Thoracic aorta (tissue), 2 donors: Measurements from ENCODE around the gene NCKAP5. TPM values are rescaled to one million over a fixed set of nuclear protein-coding genes. Genes with fewer than 3 reads are reported as not detected.

Experiments used
- ATAC-seq: fragments of 150-250 bp; one replicate; pipeline ENCODE4 v1.8.0; 2017; ENCODE audit warnings: low read depth; ENCODE audit not compliant: insufficient number of reproducible peaks, low FRiP score
- DNase-seq: peaks from one replicate; pipeline ENCODE4 v3.0.0-alpha.2; 2020; ENCODE audit warnings: low spot score
- H3K27ac ChIP-seq, 2 donors: fragments of 200-600 bp; sonication (generic); 1 replicate in 1 of 2; 2 replicates in 1 of 2; pipeline ENCODE4 v1.5.1; 2016; ENCODE audit warnings: mild to moderate bottlenecking in 2 of 2, moderate library complexity in 2 of 2
- H3K27me3 ChIP-seq: fragments of 200-600 bp; sonication (generic); replicated peaks from 2 replicates; pipeline ENCODE4 v1.6.0; 2016; ENCODE audit warnings: mild to moderate bottlenecking; ENCODE audit not compliant: insufficient read depth
- H3K36me3 ChIP-seq: fragments of 200-600 bp; sonication (generic); one replicate; pipeline ENCODE4 v1.5.1; 2016
- H3K4me1 ChIP-seq, 2 donors: fragments of 200-600 bp; sonication (generic); 1 replicate in 1 of 2; 2 replicates in 1 of 2; pipeline versions ENCODE4 v1.5.1 to v1.6.0; 2016; ENCODE audit warnings: low read depth in 2 of 2, mild to moderate bottlenecking in 1 of 2; ENCODE audit not compliant: control insufficient read depth in 1 of 2
- H3K4me3 ChIP-seq: fragments of 200-600 bp; sonication (generic); 2 replicates; pipeline ENCODE4 v1.5.1; 2016; ENCODE audit warnings: mild to moderate bottlenecking
- H3K9me3 ChIP-seq: fragments of 200-600 bp; sonication (generic); 2 replicates; pipeline ENCODE4 v1.5.1; 2016
- total RNA-seq, 2 donors: library from RNA; depleted of rRNA; stranded (reverse); fragments of >200 nt; gene quantifications; one replicate each; pipeline versions ENCODE4 v1.1.0 to v1.2.3, GENCODE V29; 2016
- TF ChIP-seq, protein P1 (sequence below): fragments of 200-600 bp; sonication (generic); IDR thresholded peaks from one replicate; pipeline ENCODE4 v1.5.1; 2019; ENCODE audit warnings: antibody characterized with exemption

NCKAP5 gene
- total RNA-seq, 2 donors from 2014 or later: 1.2 to 1.9 TPM

DNA sequence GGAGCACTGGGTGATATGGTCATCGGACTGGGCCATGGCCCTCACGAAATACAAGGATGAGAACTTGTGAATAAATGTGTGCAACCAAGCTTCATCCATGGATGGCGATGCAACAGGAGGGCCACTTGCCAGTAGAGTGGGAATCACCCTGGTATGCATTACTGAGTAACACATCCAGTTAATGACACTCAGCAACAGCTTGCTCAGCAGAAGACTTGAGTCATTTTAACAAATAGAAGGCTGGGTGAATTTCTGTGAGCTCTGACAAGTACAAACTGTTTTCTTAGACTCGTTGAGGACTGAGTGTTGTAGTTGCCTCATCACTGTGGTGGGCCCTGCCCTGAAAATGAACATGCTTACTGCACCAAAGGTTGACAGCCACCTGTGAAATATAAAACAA is 221.6 kb downstream of the NCKAP5 start:
- ATAC-seq: no peak
- Histone ChIP-seq H3K27me3 (no peaks in the 10 kb centered on the region), H3K4me1 (no peaks in the 10 kb centered on the region), H3K27ac (no peak overlapping the region), H3K4me3 (no peak overlapping the region), H3K9me3 (no peaks in the 10 kb centered on the region), H3K36me3 (no peaks in the 10 kb centered on the region)
- TF ChIP-seq, protein P1, sequence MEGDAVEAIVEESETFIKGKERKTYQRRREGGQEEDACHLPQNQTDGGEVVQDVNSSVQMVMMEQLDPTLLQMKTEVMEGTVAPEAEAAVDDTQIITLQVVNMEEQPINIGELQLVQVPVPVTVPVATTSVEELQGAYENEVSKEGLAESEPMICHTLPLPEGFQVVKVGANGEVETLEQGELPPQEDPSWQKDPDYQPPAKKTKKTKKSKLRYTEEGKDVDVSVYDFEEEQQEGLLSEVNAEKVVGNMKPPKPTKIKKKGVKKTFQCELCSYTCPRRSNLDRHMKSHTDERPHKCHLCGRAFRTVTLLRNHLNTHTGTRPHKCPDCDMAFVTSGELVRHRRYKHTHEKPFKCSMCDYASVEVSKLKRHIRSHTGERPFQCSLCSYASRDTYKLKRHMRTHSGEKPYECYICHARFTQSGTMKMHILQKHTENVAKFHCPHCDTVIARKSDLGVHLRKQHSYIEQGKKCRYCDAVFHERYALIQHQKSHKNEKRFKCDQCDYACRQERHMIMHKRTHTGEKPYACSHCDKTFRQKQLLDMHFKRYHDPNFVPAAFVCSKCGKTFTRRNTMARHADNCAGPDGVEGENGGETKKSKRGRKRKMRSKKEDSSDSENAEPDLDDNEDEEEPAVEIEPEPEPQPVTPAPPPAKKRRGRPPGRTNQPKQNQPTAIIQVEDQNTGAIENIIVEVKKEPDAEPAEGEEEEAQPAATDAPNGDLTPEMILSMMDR: no peak
- DNase-seq: no peak

DNA sequence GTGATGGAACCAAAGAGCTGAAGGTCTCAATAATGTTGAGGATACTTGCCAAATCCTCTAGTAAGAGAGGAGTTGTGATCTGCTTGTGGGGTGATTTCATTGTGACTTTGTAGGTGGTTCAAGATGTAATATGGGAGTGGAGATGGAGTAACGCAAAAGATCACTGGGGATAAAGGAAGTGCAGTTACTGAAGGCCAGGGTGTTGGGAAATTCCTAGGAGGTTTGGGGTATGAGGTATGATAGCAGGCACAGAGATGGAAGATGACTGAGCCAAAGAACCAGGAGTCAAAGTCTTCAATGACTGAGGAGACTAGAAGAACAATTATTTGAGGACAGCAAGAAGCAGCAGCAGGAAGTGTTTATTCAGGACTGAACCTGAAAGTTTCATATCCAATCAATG is 222.6 kb downstream of the NCKAP5 start:
- DNase-seq: no peak
- H3K27me3 ChIP-seq: no peaks in the 10 kb centered on the region
- H3K27ac ChIP-seq: no peak overlapping the region
- H3K4me1 ChIP-seq: no peaks in the 10 kb centered on the region
- H3K4me3 ChIP-seq: no peak overlapping the region
- TF ChIP-seq, protein P1: no peak
- no peaks in the 10 kb centered on the region for H3K36me3 ChIP-seq
- ATAC-seq: no peak
- no peaks in the 10 kb centered on the region for H3K9me3 ChIP-seq

DNA sequence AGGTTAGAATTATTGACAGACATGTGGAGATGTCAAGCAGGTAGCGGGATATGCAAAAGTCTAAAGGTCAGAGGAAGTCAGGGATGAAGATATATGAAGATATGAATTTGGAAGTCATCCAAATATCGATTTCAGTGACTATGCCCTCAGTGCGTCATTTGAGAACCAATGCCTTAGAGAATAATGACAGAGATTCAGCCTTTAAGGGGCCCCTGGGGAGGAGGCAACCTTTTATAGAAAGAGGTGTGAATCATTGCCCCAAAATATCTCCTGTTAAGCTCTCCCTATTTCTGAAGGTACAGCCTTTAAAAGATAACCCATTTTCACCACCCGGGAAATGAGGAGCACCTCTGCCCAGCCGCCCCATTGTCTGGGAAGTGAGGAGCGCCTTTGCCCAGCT is 223.4 kb downstream of the NCKAP5 start:
- no peak for ATAC-seq
- TF ChIP-seq, protein P1: no peak
- Histone ChIP-seq H3K4me3 (no peak overlapping the region), H3K36me3 (no peaks in the 10 kb centered on the region), H3K4me1 (no peaks in the 10 kb centered on the region), H3K27ac (no peak overlapping the region), H3K27me3 (no peaks in the 10 kb centered on the region), H3K9me3 (no peaks in the 10 kb centered on the region)
- no peak for DNase-seq

DNA sequence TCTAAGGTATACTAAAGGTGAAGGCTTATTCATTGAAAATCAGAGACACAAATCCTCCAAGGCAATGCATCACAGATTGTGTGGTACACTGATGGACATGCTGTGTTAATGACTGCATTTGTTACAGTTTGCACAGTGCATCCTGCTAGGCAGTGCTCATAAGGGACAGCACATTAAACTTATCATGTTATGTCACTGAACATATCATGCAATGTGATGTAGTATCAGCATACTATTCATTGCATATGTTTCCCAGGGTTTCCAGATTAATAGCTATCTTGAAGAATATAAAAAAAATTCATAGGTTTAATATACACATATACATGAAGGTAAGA is 225.3 kb downstream of the NCKAP5 start:
- no peak for ATAC-seq
- H3K36me3 ChIP-seq: no peaks in the 10 kb centered on the region
- no peak overlapping the region for H3K4me3 ChIP-seq
- DNase-seq: no peak
- no peaks in the 10 kb centered on the region for H3K27me3 ChIP-seq
- no peaks in the 10 kb centered on the region for H3K9me3 ChIP-seq
- TF ChIP-seq, protein P1: no peak
- no peak overlapping the region for H3K27ac ChIP-seq
- no peaks in the 10 kb centered on the region for H3K4me1 ChIP-seq

DNA sequence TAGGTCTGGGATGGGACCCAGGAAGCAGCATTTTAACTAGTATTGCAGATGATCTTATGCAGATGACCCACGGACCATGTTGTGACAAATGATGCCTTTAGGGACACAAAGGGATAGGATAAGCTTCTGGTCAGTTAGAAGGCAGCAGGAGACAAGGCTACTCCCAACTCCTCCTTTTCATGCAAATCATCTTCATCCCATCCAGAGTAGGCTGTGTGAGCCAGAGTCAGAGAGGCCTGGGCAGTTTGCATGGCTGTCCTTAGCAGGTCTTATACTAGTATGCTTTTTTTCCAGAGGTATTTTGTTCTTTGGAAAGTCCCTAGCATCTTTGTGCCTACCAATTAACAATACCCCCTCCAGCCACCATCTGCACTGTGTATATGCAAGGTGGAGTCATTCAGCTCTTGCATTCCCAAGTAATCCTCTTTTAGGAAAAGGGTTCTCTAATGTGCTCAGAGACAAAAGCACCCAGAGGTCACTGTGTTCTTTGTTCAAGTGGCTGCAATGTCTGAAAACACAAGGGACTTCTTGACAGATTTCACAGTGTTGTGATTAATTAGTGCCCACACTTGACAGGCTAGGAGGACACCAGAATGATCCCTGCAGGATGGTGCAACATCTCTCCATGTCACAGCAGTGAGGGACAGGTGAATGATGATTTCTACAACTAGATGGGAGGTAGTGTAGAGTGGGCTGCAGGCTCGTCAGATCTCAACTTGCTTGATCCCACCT is 225.8 kb downstream of the NCKAP5 start:
- DNase-seq (no peak), ATAC-seq (no peak)
- H3K9me3 ChIP-seq: no peaks in the 10 kb centered on the region
- H3K27me3 ChIP-seq: no peaks in the 10 kb centered on the region
- H3K4me1 ChIP-seq: no peaks in the 10 kb centered on the region
- no peak overlapping the region for H3K27ac ChIP-seq
- no peak overlapping the region for H3K4me3 ChIP-seq
- H3K36me3 ChIP-seq: no peaks in the 10 kb centered on the region
- TF ChIP-seq, protein P1: no peak
